Hepatocyte (in vitro differentiated cells): ENCODE measurements around the gene CMKLR1. TPM values are rescaled to one million over a fixed set of nuclear protein-coding genes. Genes with fewer than 3 reads are reported as not detected.

ENCODE experiments used
- DNase-seq: peaks from one replicate; pipeline ENCODE4 v3.0.0-alpha.2; 2016; ENCODE audit warnings: low spot score
- H2AFZ ChIP-seq: fragments of 200-600 bp; sonication (generic); 2 replicates; pipeline ENCODE4 v1.6.0; 2016; ENCODE audit warnings: antibody characterized with exemption, mild to moderate bottlenecking
- H3K27ac ChIP-seq: fragments of 200-600 bp; sonication (generic); 2 replicates; pipeline ENCODE4 v1.5.1; 2016; ENCODE audit warnings: mild to moderate bottlenecking
- H3K27me3 ChIP-seq: fragments of 200-600 bp; sonication (generic); 2 replicates; pipeline ENCODE4 v1.6.1; 2016
- H3K36me3 ChIP-seq: fragments of 200-600 bp; sonication (generic); replicated peaks from 2 replicates; pipeline ENCODE4 v1.5.1; 2016; ENCODE audit warnings: low read depth; ENCODE audit not compliant: insufficient read depth
- H3K4me1 ChIP-seq: fragments of 200-600 bp; sonication (generic); 2 replicates; pipeline ENCODE4 v1.5.1; 2016; ENCODE audit warnings: mild to moderate bottlenecking, moderate library complexity; ENCODE audit not compliant: insufficient read depth
- H3K4me2 ChIP-seq: fragments of 200-600 bp; sonication (generic); 2 replicates; pipeline ENCODE4 v1.6.0; 2016
- H3K4me3 ChIP-seq: fragments of 200-600 bp; sonication (generic); 2 replicates; pipeline ENCODE4 v1.5.1; 2016; ENCODE audit warnings: mild to moderate bottlenecking
- H3K79me2 ChIP-seq: fragments of 200-600 bp; sonication (generic); 2 replicates; pipeline ENCODE4 v1.6.0; 2017; ENCODE audit warnings: mild to moderate bottlenecking
- H3K9me2 ChIP-seq: fragments of 200-600 bp; sonication (generic); replicated peaks from 2 replicates; pipeline ENCODE4 v1.6.0; 2017; ENCODE audit warnings: mild to moderate bottlenecking; ENCODE audit not compliant: insufficient read depth
- H3K9me3 ChIP-seq: fragments of 200-600 bp; sonication (generic); 2 replicates; pipeline ENCODE4 v1.5.1; 2016; ENCODE audit warnings: low read depth, mild to moderate bottlenecking
- H4K20me1 ChIP-seq: fragments of 200-600 bp; sonication (generic); 2 replicates; pipeline ENCODE4 v1.6.0; 2016; ENCODE audit warnings: mild to moderate bottlenecking; ENCODE audit not compliant: insufficient read depth, poor library complexity, severe bottlenecking
- EZH2 ChIP-seq: fragments of 200-600 bp; sonication (generic); IDR thresholded peaks from 2 replicates; pipeline ENCODE4 v1.6.1; 2016; ENCODE audit warnings: antibody characterized with exemption, mild to moderate bottlenecking, borderline replicate concordance
- EZH2phosphoT487 ChIP-seq: fragments of 200-600 bp; sonication (generic); IDR thresholded peaks from one replicate; pipeline ENCODE4 v1.6.1; 2018; ENCODE audit warnings: antibody characterized with exemption, mild to moderate bottlenecking, low read depth, moderate library complexity; ENCODE audit not compliant: unreplicated experiment, severe bottlenecking
- WGBS: methylation state at CpG from one replicate; pipeline ENCODE4 v1.1.6; 2016; ENCODE audit warnings: low lambda C conversion rate; ENCODE audit errors: missing lambda C conversion rate; 5-methylcytosine and 5-hydroxymethylcytosine counted together
- polyA plus RNA-seq: library from polyadenylated mRNA; unstranded; fragments of >200 nt; fragmentation: Nextera tagmentation; extraction: Ambion mirVana; gene quantifications from 2 replicates; pipeline ENCODE4 v1.2.1, GENCODE V29; 2016
- total RNA-seq: library from RNA; depleted of rRNA; stranded (reverse); fragments of >200 nt; gene quantifications from 2 replicates; pipeline ENCODE4 v1.2.3, GENCODE V29; 2014
- TF ChIP-seq, protein P1 (sequence below): fragments of 200-600 bp; sonication (generic); IDR thresholded peaks from 2 replicates; pipeline ENCODE4 v1.5.1; 2016; ENCODE audit warnings: antibody characterized with exemption, mild to moderate bottlenecking; ENCODE audit not compliant: poor library complexity

Gene CMKLR1
- total and polyA plus RNA-seq, 2 experiments from 2014 or later = 2.2 to 3.1 TPM

GRCh38 chr12:108260969-108261368 is 78.1 kb downstream of the CMKLR1 start:
- H3K79me2 ChIP-seq = no peaks in the 10 kb centered on the region
- H3K4me3 ChIP-seq = no peak overlapping the region
- H3K4me1 ChIP-seq = no peaks in the 10 kb centered on the region
- H3K27me3 ChIP-seq = no peaks in the 10 kb centered on the region
- H4K20me1 ChIP-seq = no peaks in the 10 kb centered on the region
- DNase-seq = no peak
- no peak overlapping the region for H3K4me2 ChIP-seq
- no peaks in the 10 kb centered on the region for H3K9me3 ChIP-seq
- H3K27ac ChIP-seq = no peak overlapping the region
- no peak for TF ChIP-seq EZH2
- TF ChIP-seq, protein P1, sequence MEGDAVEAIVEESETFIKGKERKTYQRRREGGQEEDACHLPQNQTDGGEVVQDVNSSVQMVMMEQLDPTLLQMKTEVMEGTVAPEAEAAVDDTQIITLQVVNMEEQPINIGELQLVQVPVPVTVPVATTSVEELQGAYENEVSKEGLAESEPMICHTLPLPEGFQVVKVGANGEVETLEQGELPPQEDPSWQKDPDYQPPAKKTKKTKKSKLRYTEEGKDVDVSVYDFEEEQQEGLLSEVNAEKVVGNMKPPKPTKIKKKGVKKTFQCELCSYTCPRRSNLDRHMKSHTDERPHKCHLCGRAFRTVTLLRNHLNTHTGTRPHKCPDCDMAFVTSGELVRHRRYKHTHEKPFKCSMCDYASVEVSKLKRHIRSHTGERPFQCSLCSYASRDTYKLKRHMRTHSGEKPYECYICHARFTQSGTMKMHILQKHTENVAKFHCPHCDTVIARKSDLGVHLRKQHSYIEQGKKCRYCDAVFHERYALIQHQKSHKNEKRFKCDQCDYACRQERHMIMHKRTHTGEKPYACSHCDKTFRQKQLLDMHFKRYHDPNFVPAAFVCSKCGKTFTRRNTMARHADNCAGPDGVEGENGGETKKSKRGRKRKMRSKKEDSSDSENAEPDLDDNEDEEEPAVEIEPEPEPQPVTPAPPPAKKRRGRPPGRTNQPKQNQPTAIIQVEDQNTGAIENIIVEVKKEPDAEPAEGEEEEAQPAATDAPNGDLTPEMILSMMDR = no peak
- TF ChIP-seq EZH2phosphoT487 = no peak
- no peak overlapping the region for H2AFZ ChIP-seq
- no peaks in the 10 kb centered on the region for H3K9me2 ChIP-seq
- H3K36me3 ChIP-seq = no peaks in the 10 kb centered on the region

DNA sequence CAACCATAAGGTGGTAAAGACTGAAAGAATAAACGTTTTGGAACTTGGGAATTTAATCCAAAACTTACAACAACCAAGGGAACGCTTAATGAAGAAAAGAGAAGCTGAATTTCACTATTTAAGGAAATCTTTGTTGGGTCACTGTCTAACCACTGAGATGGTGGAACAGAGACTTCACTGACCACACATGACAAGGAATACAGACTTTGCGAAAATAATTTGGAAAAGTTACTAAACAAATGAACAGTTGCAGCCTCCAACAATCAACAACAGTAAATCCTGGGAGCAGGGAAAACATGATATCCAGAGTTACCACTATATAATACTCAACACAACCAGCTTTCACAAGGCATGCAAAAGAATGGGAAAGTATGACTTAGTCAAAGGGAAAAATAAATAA is 79.1 kb downstream of the CMKLR1 start:
- Histone ChIP-seq H2AFZ (no peak overlapping the region), H3K9me3 (no peaks in the 10 kb centered on the region), H3K27me3 (no peaks in the 10 kb centered on the region), H3K36me3 (no peaks in the 10 kb centered on the region), H4K20me1 (no peaks in the 10 kb centered on the region), H3K4me2 (no peak overlapping the region), H3K9me2 (no peaks in the 10 kb centered on the region), H3K27ac (no peak overlapping the region), H3K4me3 (no peak overlapping the region), H3K4me1 (no peaks in the 10 kb centered on the region), H3K79me2 (no peaks in the 10 kb centered on the region)
- WGBS = 60% methylated on average over 3 of the region's 3 CpGs
- TF ChIP-seq, protein P1 = no peak
- no peak for TF ChIP-seq EZH2
- TF ChIP-seq EZH2phosphoT487 = no peak
- no peak for DNase-seq

GRCh38 chr12:108257610-108258106 is 81.5 kb downstream of the CMKLR1 start:
- DNase-seq = no peak
- no peak overlapping the region for H3K27ac ChIP-seq
- no peaks in the 10 kb centered on the region for H3K9me3 ChIP-seq
- no peak overlapping the region for H3K4me2 ChIP-seq
- no peaks in the 10 kb centered on the region for H3K36me3 ChIP-seq
- no peak overlapping the region for H2AFZ ChIP-seq
- H3K27me3 ChIP-seq = peaks cover 5% of the 10 kb centered on the region
- H3K79me2 ChIP-seq = no peaks in the 10 kb centered on the region
- 87% methylated on average over 4 of the region's 4 CpGs for WGBS
- H3K9me2 ChIP-seq = no peaks in the 10 kb centered on the region
- no peaks in the 10 kb centered on the region for H4K20me1 ChIP-seq
- no peak overlapping the region for H3K4me3 ChIP-seq
- TF ChIP-seq EZH2phosphoT487 = no peak
- TF ChIP-seq EZH2 = no peak
- TF ChIP-seq, protein P1 = no peak
- H3K4me1 ChIP-seq = no peaks in the 10 kb centered on the region

- Histone ChIP-seq H3K4me2 (no peak overlapping the region), H3K27me3 (peaks cover 9% of the 10 kb centered on the region), H3K27ac (no peak overlapping the region), H3K4me1 (no peaks in the 10 kb centered on the region), H3K79me2 (no peaks in the 10 kb centered on the region), H3K36me3 (no peaks in the 10 kb centered on the region), H4K20me1 (no peaks in the 10 kb centered on the region), H3K9me2 (no peaks in the 10 kb centered on the region), H2AFZ (no peak overlapping the region), H3K4me3 (no peak overlapping the region), H3K9me3 (no peaks in the 10 kb centered on the region)
- no peak for TF ChIP-seq EZH2
- TF ChIP-seq EZH2phosphoT487 = no peak
- TF ChIP-seq, protein P1 = no peak
- WGBS = 53% methylated on average over 3 of the region's 3 CpGs
- DNase-seq = no peak
These were observed 82.1 kb downstream of the CMKLR1 start for GRCh38 chr12:108257004-108257403.
